GM19324 (cell line): ENCODE measurements around the gene GPANK1.
"Not testable (repeated sequence)": the region's sequence is repeated elsewhere in the genome, so short reads cannot be mapped to it uniquely, and the experiment has no call there.

Source experiments
- ATAC-seq: cut with Tn5 transposase; IDR thresholded peaks from one replicate; pipeline ENCODE4 v1.9.1; 2021; ENCODE audit warnings: mild to moderate bottlenecking, moderate library complexity; ENCODE audit not compliant: unreplicated experiment, low FRiP score

GPANK1 gene

DNA sequence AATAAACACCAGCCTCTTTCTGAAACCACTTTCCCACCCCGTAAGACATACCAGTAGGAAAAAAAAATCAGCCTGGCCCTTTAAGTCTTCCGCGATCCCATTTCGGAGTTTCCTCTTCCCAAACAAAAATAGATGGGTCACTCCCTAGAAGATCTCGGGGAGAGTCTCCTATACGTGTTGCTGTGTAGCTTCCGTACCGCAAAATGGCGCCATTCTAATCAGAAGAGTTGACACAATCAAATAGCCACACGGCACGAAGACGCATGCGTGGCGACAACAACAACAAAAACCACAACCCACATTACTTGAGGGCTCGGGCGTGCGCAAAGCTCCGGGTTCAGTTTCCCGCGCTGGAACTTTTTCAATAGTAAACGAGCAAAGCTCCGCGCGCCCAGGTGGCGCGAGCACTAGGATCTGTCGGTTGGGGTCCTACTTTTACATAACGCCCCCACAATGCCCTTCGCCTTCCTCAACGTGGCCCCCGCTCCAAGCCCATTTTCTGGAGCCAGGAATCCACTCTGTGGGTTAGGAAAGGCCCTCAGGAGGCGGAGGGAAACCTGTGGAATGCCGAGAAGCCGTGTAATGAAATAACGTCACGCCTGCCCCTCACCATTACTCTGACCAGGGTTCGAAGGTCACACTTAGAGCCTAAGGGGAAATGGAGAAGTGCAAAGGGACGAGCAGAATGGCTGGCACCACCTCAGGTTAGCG is at the start of gene GPANK1:
GPANK1 (minus strand) TSS at position 208 of the 711 bp plus-strand sequence. CDS start 519 bp downstream, outside the sequence.
- ATAC-seq: peak; percentile 28

DNA sequence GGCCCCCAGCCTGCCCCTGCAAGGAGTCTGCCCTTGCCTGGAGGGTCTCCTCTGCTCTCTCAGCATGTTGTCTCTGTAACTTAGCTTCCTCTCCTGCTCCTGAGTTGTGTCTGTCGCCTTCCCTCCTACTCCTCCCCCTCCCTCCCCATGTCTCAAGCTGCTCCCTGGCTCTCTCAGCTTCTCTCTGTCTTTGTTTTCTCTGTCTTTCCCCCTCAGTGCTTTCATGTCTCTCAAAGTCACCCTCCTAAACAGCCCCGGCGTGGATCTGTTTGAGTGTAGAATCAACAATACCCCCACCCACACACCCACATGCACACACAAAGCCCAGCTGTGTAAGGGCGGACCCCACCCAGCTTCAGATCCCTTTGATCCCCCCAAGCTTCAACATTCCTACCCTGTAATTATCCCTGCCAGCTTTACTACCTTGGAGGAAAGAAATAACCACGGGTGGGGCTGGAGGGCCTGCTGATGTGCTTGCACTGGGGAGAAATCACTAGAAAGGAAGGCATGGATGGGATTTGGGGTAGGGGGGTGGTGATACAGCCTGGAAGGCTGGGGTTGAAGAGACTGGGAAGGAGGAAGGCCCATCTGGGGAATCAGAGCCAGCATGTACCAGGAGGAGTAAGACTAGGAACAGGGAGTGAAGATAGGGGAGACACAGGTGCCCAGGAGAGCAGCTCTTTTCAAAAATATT is 49.3 kb upstream of the GPANK1 start:
- ATAC-seq: no peak

DNA sequence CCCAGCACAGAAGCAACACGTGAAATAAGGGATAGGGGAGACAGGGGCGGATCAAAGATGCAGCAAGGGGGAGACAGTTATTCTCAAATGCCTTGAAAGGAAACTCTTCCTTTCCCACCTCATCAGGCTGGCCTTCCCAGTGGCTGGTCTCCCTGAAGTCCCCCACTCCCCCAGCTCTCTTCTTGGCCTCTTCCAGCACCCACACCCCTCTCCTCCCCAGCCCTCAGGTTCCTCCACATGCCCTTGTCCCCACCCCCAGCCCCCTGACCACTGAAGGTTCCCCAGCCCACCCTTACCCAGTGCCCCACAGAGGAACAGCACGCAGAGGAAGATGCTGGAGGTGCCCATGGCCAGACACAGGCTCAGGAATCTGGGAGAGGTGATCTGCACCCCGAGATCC is 48.7 kb upstream of the GPANK1 start:
- no peak for ATAC-seq

DNA sequence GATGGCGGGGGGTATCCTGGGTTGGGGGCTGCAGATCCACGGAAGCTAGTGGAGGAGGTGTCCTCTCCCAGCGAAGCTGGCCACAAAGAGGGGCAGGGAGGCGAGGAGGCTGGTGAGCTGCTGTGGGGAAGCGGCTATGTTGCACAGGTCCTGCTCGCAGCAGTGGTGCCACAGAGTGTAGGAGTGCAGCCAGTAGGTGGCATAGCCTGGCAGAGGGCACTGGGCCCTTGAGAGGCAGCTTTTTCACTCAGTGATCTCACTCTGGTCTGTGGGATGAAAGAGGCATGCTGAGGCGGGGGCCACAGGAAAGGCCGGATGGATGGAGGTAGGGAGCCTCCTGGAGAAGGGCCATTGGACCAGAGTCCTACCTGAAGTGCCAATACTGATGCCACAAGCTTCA is 47.5 kb upstream of the GPANK1 start:
- no peak for ATAC-seq

DNA sequence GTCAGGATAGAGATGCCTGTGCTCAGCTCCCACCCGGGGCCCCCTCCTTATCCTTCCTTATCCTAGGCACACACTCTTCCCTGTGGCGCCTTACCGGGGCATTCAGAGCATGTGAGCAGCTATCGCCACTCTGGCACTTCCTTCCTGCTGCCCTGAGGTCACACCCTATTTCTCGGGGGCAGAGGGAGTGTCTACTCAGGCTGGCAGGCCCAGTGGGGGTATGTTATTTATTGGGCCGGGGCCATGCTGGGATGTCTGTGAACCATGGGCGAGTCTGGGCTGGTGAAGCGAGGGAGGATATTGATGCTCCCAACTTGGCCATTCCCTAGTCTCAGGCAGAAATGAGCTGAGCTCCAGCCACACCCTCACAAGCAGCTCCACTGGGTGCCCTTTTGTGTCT is 46.4 kb upstream of the GPANK1 start:
- no peak for ATAC-seq

DNA sequence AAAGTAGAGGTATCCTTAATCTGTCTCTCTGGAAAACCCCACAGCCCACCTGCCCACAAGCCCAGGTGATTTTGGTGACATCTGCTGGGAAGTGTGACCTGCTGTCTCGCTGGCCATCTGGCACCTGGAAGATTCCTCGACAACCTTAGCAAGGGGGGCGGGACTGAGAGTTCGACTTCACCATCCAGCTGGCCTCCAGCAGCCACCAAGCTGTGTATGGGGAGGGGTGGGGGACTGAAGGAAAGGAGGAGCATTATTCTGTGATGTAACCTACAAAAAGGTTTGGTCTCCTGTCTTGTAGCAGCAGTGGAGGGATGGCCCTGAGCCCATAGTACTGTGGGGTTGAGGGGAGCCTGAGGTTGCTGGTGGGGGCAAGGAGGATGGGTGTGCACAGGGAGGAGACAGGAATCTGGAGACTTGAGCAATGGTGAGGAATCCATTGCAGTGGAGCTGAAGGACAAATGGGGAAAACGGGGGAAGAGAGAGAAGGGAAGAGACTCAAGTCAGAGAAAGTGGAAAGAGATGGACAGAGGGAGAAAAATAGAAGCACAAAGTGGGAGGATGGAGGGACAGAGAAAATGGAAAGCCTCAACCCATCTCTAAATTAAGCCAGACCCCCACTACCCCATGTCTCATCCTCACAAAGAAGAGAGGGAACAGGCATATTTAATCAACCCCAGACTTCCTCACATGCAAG is 45.9 kb upstream of the GPANK1 start:
- no peak for ATAC-seq

DNA sequence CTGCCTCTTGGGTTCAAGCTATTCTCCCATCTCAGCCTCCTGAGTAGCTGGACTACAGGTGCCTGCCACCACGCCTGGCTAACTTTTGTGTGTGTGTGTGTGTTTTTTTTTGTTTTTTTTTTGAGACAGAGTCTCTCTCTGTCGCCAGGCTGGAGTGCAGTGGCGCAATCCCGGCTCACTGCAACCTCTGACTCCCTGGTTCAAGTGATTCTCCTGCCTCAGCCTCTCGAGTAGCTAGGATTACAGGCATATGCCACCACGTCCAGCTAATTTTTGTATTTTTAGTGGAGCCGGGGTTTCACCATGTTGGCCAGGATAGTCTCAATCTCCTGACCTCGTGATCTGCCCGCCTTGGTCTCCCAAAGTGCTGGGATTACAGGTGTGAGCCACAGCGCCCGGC is 44.4 kb upstream of the GPANK1 start:
- ATAC-seq: not testable (repeated sequence)

DNA sequence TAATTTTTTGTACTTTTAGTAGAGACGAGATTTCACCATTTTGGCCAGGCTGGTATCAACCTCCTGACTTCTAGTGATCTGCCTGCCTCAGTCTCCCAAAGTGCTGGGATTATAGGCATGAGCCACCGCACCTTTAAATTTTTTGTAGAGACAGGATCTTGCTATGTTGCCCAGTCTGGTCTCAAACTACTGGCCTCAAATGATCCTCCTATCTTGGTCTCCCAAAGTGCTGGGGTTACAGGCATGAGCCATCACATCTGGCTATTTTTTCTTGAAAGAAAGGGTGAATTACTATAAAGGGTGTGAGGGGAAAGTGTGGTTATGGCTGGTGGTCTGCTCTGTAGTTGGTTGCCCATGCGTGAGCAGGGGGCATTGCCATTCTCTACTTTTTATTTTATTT is 43.4 kb upstream of the GPANK1 start:
- ATAC-seq: no peak

DNA sequence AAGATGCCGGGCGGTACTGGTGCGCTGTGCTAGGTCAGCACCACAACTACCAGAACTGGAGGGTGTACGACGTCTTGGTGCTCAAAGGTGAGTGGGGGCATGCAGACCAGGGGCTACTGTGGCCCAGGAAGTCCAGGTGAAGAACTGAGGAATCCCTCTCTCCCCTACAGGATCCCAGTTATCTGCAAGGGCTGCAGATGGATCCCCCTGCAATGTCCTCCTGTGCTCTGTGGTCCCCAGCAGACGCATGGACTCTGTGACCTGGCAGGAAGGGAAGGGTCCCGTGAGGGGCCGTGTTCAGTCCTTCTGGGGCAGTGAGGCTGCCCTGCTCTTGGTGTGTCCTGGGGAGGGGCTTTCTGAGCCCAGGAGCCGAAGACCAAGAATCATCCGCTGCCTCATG is 42.9 kb upstream of the GPANK1 start:
- ATAC-seq: no peak

DNA sequence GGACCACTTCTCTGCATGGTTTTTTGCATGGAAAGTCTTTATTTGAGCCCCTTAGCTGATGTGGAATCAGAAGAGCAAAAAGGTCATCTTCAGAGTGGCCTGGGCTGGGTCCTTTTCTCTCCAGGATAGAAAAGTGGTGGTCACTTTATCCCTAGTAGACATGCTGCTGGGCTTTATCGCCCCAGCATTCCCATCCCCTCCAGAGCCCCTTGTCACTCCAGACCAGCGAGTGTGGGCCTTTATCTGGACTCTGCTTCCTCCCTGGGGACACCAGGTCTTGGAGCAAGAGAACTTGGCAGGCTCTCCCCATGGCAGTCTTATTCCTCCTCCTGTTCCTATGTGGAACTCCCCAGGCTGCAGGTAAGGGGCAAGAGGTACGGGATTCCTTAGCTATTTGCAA is 41.8 kb upstream of the GPANK1 start, which contains the start of gene LY6G6F:
LY6G6F (plus strand) TSS at position 268 of the 400 bp plus-strand sequence; CDS start at position 309, 41 bp downstream.
- no peak for ATAC-seq

DNA sequence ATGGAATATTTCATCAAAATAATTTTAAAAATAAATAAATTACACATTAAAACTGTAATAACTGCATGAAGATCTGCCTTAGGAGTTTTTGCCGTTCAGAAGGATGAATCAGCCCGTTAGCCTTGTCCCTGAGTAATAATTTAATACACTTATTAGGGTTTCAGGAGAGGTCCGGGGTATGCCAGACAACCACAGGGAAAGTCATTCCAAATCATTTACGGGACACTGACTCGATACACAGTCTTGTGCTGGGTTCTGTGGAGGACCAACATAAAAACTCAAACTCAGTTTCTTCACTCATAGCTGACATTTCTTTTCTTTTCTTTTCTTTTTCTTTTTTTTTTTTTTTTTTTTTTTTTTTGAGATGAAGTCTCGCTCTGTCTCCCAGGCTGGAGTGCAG is 41.1 kb upstream of the GPANK1 start:
- ATAC-seq: no peak

DNA sequence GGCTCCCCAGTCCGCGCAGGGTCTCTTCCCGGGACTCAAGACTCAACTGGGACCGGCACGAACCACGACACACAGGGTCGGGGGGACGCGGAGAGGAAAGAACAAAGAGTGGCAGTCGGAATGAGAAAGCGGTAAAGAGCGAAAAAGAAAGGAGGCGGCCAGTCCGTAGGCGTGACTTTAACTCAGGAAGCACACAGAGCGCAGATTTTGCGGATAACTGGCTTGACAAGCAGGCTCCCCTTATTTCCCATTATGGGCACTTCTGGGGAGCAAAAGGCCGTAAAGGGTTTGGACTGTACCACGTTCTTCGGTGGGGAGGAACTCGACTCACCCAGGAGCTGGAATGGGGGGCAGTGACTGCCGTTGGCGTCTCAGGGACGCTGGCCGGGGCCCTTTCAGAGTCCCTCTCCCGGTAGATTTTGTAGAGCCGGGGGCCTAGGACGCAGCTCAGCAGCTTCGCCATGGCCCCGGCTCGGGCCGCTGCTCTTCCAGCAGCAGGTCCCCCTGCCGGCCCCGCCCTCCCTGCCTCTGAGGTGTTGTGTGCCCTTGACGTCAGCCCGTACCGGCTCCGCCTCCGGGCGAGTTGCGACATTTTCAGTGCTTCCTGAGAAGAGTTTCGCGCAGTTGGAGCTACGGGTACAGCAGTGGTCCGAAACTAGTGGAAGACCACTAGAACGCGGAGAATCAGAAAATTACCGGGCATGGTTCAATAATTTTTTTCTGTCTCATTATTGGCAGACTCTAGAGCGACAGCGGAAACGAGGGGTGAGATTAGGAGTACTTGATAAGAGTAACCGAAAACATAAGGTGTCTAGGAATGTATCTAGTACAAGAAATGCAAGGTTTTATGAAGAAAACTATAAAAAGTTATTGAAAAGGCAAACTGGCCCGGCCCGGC is 38.3 kb upstream of the GPANK1 start, which contains the start of gene ABHD16A:
ABHD16A (minus strand) TSS at position 506 of the 898 bp plus-strand sequence; CDS start at position 463, 43 bp downstream.
- ATAC-seq: peak; percentile 79

DNA sequence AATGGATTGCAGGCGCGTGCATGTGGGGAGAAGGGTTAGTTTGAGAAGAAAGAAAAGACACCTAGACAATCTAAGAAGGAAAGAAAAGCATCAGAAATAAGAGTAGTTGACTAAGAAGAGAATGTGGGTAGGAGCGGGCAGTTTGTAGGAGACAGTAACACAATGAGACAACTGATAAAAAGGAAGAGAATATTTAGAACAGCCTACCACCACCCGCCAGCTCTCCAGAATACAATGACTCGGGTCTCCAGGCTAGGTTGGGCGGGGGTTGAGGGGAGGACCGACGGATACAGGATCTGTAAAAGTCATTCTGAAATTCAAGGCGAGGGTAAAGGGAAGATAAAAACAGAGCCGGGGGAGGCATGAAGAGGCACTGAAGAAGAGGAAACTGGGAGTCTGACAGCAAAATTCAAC is 37.6 kb upstream of the GPANK1 start:
- ATAC-seq: no peak

DNA sequence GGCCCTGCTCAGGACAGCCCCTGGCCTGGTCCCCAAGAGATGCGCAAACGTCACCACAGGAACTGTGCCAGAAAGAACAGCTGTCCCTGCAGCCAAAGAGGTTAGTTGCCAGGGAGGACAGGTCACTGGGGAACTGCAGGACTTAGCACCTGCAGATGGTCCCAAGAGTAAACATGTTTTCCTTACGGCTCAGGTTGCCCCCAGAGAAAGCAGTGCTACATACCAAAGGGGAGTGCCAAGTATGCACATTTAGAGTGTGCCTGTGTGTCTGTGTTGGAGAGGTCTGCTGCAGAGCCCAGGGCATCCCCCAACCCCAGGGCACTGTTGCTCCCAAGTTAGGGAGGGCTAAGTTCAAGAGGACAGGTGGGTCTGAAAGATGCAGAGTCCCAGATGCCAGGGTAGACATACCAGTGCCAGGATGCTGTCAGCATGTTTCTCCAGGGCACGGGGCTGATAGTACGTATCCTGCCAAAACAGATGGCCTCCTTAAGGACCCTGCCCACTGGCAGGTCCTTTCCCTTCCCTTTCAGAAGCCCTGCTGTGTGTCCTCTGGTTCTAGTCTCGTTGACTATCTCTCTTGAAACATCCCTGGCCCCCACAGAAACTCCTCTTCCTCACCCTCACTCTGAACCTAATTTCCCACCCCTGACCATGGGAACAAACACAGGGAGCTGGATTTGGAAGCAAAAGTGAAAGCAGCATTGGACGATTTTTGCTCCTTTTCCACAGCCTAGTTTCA is 37.0 kb upstream of the GPANK1 start:
- ATAC-seq: no peak

DNA sequence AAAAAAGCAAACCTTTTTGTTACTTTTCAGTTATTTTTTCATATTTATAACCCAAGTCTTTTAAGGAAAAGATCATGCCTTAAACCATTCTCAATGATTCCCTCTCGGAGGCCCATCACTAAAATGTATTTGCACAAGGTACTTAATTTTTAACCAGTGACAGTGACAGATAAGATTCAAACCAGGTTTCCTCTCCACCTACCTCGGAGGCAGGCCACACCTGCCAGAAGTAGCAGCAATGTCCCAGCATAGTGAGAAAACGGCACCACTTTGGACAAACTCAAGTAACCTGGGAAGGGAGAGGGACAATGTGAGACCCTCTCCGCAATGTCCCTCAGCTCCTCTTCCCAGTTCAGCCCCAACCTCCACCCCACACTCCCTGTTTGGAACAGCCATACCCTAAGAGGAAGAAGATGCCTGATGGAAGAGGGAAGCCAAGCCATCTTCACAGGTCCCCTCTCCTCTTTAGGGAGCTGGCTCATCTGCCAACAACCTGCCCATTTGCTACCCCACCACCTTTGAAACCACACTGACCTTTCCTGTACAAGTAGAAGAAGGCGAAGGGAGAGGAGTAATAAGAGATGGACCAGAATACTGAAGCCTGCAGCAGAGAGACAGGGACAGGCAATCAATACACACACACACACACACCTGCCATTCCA is 36.1 kb upstream of the GPANK1 start:
- ATAC-seq: no peak

DNA sequence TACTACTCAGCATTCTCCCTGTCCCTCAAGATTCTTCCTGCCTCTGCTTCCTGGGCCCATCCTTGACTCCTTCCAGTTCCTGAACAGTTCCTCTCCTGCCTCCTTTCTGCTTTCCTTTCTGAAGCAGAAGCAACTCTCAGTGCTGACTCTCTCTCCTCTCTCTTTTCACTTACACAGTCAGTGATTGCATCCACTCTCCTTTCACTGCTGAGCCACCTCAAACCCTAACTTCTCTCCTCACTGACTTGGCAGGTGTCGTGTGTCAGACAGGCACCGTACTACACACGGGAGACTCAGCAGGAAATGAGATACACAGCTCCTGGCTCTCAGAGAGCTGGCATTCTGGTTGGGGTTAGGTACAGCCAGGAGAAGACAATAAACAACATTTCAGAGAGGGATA is 32.8 kb upstream of the GPANK1 start:
- ATAC-seq: no peak

DNA sequence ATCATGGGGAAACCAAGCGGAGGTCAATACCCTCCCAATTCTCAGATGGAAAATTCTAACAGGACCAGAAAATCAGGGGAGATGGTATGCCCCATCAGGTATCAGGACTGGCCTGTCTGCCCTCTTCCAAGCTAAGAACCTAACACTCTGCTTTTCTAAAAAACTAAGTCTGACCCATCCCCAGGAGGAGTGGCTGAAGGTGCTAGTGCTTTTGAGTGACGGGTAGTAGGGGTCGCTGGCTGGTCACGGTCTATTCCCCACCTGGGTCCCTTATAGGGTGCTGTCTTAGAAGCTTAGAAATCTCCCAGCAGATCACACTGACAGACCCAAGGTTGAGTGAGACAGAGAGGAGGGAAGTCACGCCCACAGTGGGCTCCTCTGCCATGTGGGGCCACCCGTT is 28.7 kb upstream of the GPANK1 start:
- ATAC-seq: no peak

DNA sequence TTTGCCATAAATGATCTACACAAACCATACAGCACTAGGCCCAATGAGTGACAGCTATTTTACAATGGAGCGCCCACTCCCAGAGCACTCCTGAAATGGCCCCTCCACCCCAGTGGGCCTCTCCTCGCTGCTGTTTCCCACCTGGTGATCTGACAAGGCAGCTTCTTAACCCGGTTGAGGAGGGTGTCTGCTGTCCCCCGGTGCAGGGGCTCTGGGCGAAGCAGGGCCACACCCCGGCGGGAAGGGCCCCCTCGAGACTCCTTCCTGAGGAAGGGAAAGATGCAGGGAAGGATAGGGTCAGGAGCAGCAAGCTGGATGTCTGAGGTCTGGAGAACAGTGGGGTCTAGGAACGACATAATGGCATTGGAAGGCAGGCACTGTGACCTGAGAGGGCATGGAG is 28.1 kb upstream of the GPANK1 start:
- ATAC-seq: no peak

DNA sequence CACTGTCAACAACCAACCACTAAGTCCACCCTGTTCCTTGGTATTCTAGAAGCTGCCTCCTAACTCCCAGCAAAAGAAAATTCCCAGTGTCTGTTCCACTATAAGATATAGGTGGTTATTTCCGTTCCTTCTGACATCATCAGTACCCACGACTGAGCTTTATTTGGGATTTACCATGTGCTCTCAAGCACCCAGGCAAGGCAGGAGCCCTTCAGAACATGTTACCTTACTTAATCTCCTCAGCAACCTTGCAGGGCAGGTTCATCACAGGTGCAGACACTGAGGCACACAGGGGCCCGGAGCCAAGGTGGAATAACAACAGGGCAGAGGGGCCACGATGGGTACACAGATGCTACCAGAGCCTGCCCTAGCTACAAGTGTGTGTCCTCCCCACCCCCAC is 27.6 kb upstream of the GPANK1 start:
- no peak for ATAC-seq
